ENCODE results near the gene DOCK2.
"Not testable (repeated sequence)": the region's sequence is repeated elsewhere in the genome, so short reads cannot be mapped to it uniquely, and the experiment has no call there.

Gene DOCK2

DNA sequence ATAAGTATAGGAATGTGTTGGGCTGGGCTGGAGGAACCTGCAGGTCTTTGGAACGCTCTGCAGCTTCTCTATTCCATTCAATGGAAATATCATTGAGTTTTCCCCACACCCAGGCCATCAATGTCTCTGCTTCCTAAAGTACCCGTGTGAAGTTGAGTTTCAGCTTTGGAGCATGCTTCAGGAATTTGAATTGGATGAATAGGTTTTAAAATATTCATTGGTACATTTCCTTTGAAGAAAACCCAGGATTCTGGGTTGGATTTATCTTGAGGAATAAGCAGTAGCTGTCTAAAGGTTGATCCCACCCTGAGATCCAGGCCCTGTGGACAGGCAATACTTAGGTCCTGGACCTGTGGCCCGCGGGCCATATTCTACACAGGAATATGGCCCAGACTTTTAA lies 306.0 kb downstream of the DOCK2 start:
- H3K36me3 ChIP-seq (ENCODE audit: insufficient read depth, low read length): no peaks in the 10 kb centered on the region
- TF ChIP-seq POLR2AphosphoS5 (IDR thresholded peaks at IDR 0.05; ENCODE audit: borderline replicate concordance, low read depth, low read length) (no peak), FOXP2 (optimal IDR thresholded peaks at IDR 0.05; ENCODE audit: control extremely low read depth, extremely low read length, insufficient read depth) (no peak), EZH2 (IDR thresholded peaks at IDR 0.05) (no peak)
- H3K4me3 ChIP-seq: no peak overlapping the region
- no peak overlapping the region for H3K27ac ChIP-seq
- no peak overlapping the region for H3K9ac ChIP-seq (ENCODE audit: insufficient read length)
- no peaks in the 10 kb centered on the region for H3K9me3 ChIP-seq (ENCODE audit: low read depth, low read length)
- no peak for DNase-seq (ENCODE audit: low read depth, low spot score)

DNA sequence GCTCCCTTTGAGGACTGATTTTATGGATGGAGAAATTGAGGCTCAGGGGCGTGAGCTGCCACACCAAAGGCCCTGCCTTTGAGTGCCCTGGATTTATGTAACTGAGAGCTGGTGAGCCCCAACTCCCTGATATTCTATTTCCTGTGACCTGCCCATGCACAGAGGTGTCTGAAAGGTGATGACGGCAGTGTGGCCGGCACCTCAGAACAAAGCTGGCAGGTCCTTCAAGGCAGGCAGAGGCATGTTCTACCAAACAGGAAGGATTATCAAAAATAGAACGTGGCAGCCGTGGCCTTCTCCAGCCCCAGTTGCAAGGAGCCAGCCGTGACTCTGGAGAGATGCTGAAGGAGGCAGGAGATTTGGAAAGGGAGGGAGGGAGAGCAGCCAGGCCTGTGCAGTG lies 307.0 kb downstream of the DOCK2 start:
- H3K36me3 ChIP-seq (ENCODE audit: insufficient read depth, low read length): no peaks in the 10 kb centered on the region
- no peak overlapping the region for H3K4me3 ChIP-seq
- H3K27ac ChIP-seq: no peak overlapping the region
- TF ChIP-seq FOXP2 (optimal IDR thresholded peaks at IDR 0.05; ENCODE audit: control extremely low read depth, extremely low read length, insufficient read depth): no peak
- TF ChIP-seq POLR2AphosphoS5 (IDR thresholded peaks at IDR 0.05; ENCODE audit: borderline replicate concordance, low read depth, low read length): no peak
- TF ChIP-seq EZH2 (IDR thresholded peaks at IDR 0.05): no peak
- DNase-seq (ENCODE audit: low read depth, low spot score): no peak
- H3K9ac ChIP-seq (ENCODE audit: insufficient read length): no peak overlapping the region
- H3K9me3 ChIP-seq (ENCODE audit: low read depth, low read length): no peaks in the 10 kb centered on the region

DNA sequence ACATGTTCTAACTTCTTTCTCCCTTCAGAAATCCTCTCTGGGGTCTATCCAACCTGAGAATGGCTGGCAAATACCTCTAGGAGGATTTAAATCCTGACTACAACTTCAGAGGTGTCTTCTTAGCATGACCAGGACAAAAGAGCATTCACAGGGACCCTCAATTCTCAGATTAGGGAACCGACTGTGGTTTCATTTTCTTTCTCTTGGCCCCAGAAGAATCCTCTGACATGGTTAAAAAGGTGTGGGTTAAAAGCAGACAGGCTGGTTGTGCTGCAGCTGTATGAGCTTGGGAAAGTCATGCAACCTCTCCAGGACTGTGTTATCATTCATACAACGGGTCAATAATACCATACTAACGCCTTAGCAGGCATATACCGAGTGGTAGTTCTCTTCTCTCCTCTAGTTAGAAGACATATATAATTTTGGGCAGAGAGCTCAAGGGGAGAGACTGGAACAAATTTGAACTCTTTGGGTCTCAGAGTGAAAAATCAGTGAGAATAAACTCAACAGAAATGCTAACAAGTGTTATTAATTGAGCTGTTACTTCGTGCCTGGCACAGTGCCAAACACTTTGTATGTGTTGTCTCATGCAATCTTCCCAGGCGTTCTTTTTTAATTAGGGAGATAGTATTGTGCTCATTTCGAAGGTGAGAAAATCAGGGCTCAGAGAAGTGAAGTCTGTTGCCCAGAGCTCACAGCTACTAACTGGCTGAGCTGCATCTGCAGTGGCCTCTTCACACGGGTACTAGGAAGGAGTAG lies 308.0 kb downstream of the DOCK2 start:
- no peak overlapping the region for H3K9ac ChIP-seq (ENCODE audit: insufficient read length)
- no peak overlapping the region for H3K27ac ChIP-seq
- no peaks in the 10 kb centered on the region for H3K9me3 ChIP-seq (ENCODE audit: low read depth, low read length)
- no peak for DNase-seq (ENCODE audit: low read depth, low spot score)
- H3K36me3 ChIP-seq (ENCODE audit: insufficient read depth, low read length): no peaks in the 10 kb centered on the region
- H3K4me3 ChIP-seq: no peak overlapping the region
- no peak for TF ChIP-seq FOXP2 (optimal IDR thresholded peaks at IDR 0.05; ENCODE audit: control extremely low read depth, extremely low read length, insufficient read depth)
- TF ChIP-seq POLR2AphosphoS5 (IDR thresholded peaks at IDR 0.05; ENCODE audit: borderline replicate concordance, low read depth, low read length): no peak
- TF ChIP-seq EZH2 (IDR thresholded peaks at IDR 0.05): no peak

DNA sequence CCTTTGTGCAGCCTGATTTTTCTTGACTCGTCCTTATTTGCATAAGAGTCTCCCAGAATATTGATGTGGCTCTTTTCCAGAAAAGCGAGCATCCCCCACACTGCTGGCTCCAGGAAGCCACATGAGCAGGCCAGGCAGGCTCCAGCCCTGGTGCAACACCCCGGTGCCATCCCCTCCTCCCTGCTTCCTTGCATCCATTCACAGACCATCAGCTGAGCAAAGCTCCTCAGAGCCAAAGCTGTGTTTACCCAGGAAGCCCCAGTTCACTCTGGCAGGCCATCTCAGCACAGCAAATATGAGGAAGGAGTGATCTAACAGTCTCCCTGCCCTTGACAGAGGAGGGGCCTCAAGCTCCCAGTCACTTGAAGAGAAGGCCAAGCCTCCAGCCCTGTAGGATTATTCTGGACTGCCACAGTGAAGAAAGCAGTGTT lies 308.8 kb downstream of the DOCK2 start:
- H3K9me3 ChIP-seq (ENCODE audit: low read depth, low read length): no peaks in the 10 kb centered on the region
- TF ChIP-seq FOXP2 (optimal IDR thresholded peaks at IDR 0.05; ENCODE audit: control extremely low read depth, extremely low read length, insufficient read depth) (no peak), POLR2AphosphoS5 (IDR thresholded peaks at IDR 0.05; ENCODE audit: borderline replicate concordance, low read depth, low read length) (no peak), EZH2 (IDR thresholded peaks at IDR 0.05) (no peak)
- no peak overlapping the region for H3K9ac ChIP-seq (ENCODE audit: insufficient read length)
- no peak overlapping the region for H3K4me3 ChIP-seq
- H3K27ac ChIP-seq: no peak overlapping the region
- no peak for DNase-seq (ENCODE audit: low read depth, low spot score)
- H3K36me3 ChIP-seq (ENCODE audit: insufficient read depth, low read length): no peaks in the 10 kb centered on the region

DNA sequence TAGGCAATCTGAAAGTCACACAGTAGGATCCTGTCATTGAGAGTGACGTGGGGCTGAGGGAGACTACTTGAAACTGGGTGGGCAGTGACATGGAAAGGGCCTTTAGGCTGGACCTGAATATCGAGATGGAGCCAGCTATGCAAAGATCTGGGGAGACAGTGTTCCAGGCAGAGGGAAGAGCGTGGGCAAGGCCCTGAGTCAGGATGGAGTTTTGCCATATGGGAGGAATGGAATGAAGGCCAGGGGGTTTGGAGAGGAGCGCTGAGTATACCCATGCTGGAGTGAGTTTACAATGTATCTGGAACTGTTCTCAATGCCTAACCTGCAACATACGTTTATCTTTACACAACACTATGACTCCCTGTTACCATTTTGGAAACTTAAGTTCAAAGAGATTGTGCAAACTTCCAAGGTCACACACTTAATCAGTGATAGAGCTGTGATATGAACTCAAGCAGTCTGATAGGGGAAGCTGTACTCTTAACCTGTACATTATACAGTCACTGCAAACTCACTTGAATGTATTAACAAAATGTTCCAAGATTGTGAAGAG lies 309.7 kb downstream of the DOCK2 start:
- TF ChIP-seq POLR2AphosphoS5 (IDR thresholded peaks at IDR 0.05; ENCODE audit: borderline replicate concordance, low read depth, low read length) (no peak), FOXP2 (optimal IDR thresholded peaks at IDR 0.05; ENCODE audit: control extremely low read depth, extremely low read length, insufficient read depth) (no peak), EZH2 (IDR thresholded peaks at IDR 0.05) (no peak)
- no peaks in the 10 kb centered on the region for H3K36me3 ChIP-seq (ENCODE audit: insufficient read depth, low read length)
- no peak for DNase-seq (ENCODE audit: low read depth, low spot score)
- H3K9me3 ChIP-seq (ENCODE audit: low read depth, low read length): no peaks in the 10 kb centered on the region
- H3K27ac ChIP-seq: no peak overlapping the region
- no peak overlapping the region for H3K9ac ChIP-seq (ENCODE audit: insufficient read length)
- no peak overlapping the region for H3K4me3 ChIP-seq

DNA sequence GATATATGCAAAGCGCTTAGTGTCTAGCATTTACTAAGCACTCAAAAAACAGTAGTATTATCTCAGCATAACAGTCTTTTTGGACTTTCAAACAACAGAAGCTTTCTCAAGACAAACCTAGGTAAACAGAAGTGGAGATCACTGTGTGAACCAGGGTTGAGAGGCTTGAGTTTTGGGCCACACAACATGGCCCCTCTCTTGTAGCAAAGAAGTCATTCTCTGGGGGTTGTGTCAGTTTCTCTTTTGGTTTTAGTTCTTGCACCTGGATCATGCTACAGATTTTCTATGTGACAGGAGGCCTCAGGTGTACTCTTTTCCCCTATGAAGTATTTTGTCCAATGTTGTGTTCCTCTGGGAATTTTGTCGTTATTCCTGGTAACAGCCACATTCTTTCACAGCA lies 313.3 kb downstream of the DOCK2 start:
- TF ChIP-seq FOXP2 (optimal IDR thresholded peaks at IDR 0.05; ENCODE audit: control extremely low read depth, extremely low read length, insufficient read depth) (no peak), POLR2AphosphoS5 (IDR thresholded peaks at IDR 0.05; ENCODE audit: borderline replicate concordance, low read depth, low read length) (no peak), EZH2 (IDR thresholded peaks at IDR 0.05) (no peak)
- no peaks in the 10 kb centered on the region for H3K9me3 ChIP-seq (ENCODE audit: low read depth, low read length)
- DNase-seq (ENCODE audit: low read depth, low spot score): no peak
- H3K27ac ChIP-seq: no peak overlapping the region
- no peak overlapping the region for H3K9ac ChIP-seq (ENCODE audit: insufficient read length)
- H3K36me3 ChIP-seq (ENCODE audit: insufficient read depth, low read length): no peaks in the 10 kb centered on the region
- H3K4me3 ChIP-seq: no peak overlapping the region

DNA sequence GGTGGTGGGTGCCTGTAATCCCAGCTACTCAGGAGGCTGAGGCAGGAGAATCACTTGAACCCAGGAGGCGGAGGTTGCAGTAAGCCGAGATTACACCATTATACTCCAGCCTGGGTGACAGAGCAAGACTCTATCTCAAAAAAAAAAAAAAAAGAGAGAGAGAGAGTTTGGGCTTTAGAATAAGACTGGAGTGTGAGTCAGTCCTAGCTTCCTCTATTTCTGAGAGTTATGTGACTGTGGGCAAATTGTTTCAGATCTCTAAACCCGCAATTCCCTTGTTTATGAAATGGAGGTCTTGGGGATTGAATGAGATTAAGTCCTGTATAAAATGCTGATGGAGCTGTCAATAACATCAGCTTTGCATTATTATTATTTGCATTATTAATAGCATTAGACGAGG lies 316.1 kb downstream of the DOCK2 start:
- not testable (repeated sequence) for DNase-seq (ENCODE audit: low read depth, low spot score); H3K27ac ChIP-seq; H3K4me3 ChIP-seq; H3K9me3 ChIP-seq (ENCODE audit: low read depth, low read length); H3K9ac ChIP-seq (ENCODE audit: insufficient read length); H3K36me3 ChIP-seq (ENCODE audit: insufficient read depth, low read length)

DNA sequence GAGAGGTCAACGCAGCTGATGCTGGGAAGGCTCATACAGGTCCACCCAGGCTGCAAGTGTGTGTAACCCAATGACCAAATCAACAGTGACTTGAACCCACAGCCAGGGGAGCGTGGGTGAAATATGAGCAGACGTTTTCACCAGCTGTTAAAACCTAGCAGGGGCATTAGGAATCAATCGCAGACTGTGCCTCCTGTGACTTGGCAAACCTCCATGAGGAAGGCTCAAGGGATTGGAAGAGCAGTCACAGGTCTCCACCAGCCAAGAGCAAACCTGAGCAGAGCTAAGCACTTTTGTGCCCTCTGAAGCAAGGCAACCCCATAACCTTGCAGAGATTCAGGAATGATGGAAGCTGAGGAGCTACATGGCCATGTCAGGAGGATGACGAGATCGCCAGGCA lies 317.7 kb downstream of the DOCK2 start:
- H3K9ac ChIP-seq (ENCODE audit: insufficient read length): no peak overlapping the region
- H3K27ac ChIP-seq: no peak overlapping the region
- H3K36me3 ChIP-seq (ENCODE audit: insufficient read depth, low read length): no peaks in the 10 kb centered on the region
- no peak overlapping the region for H3K4me3 ChIP-seq
- TF ChIP-seq POLR2AphosphoS5 (IDR thresholded peaks at IDR 0.05; ENCODE audit: borderline replicate concordance, low read depth, low read length) (no peak), EZH2 (IDR thresholded peaks at IDR 0.05) (no peak), FOXP2 (optimal IDR thresholded peaks at IDR 0.05; ENCODE audit: control extremely low read depth, extremely low read length, insufficient read depth) (no peak)
- DNase-seq (ENCODE audit: low read depth, low spot score): no peak
- no peaks in the 10 kb centered on the region for H3K9me3 ChIP-seq (ENCODE audit: low read depth, low read length)

DNA sequence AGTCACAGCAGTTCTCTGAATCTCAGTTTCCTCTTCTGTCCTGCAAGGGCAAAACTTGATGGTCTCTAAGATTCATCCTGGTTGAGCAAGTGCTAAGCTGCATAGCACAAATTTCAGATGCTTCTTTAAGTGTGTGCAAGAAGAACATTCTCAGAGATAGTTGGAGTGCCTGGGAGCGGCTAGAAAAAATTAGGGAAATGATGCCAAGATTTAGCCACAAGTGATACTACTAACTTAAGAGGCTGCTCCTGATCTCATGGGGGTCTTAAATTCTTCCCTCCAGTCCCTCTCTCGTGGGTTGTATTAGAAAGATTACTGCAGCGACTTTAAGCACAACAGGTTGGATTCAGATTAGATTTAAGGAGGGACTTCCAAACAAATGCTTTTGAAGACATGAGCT lies 319.1 kb downstream of the DOCK2 start:
- DNase-seq (ENCODE audit: low read depth, low spot score): no peak
- Histone ChIP-seq H3K9ac (ENCODE audit: insufficient read length) (no peak overlapping the region), H3K9me3 (ENCODE audit: low read depth, low read length) (no peaks in the 10 kb centered on the region), H3K27ac (no peak overlapping the region), H3K4me3 (no peak overlapping the region), H3K36me3 (ENCODE audit: insufficient read depth, low read length) (no peaks in the 10 kb centered on the region)
- TF ChIP-seq EZH2 (IDR thresholded peaks at IDR 0.05) (no peak), FOXP2 (optimal IDR thresholded peaks at IDR 0.05; ENCODE audit: control extremely low read depth, extremely low read length, insufficient read depth) (no peak), POLR2AphosphoS5 (IDR thresholded peaks at IDR 0.05; ENCODE audit: borderline replicate concordance, low read depth, low read length) (no peak)
